Chondrocyte (in vitro differentiated cells): ENCODE data around the gene STXBP5. TPM values are rescaled to one million over a fixed set of nuclear protein-coding genes. Genes with fewer than 3 reads are reported as not detected.

Source experiments
- DNase-seq: peaks from one replicate; pipeline ENCODE4 v3.0.0; 2021; ENCODE audit warnings: mixed read lengths, low spot score
- H3K27ac Mint-ChIP-seq: one replicate; pipeline ENCODE4 v1.8.0; 2021; ENCODE audit warnings: mild to moderate bottlenecking, moderate library complexity, mixed read lengths; ENCODE audit not compliant: unreplicated experiment
- H3K27me3 Mint-ChIP-seq: 2 replicates; pipeline ENCODE4 v1.8.0; 2021; ENCODE audit warnings: low read depth, mixed read lengths
- H3K36me3 Mint-ChIP-seq: 2 replicates; pipeline ENCODE4 v1.8.0; 2021; ENCODE audit warnings: low read depth, mixed read lengths
- H3K4me1 Mint-ChIP-seq: 2 replicates; pipeline ENCODE4 v1.8.0; 2021; ENCODE audit warnings: low read depth, mild to moderate bottlenecking, mixed read lengths
- H3K4me3 Mint-ChIP-seq: one replicate; pipeline ENCODE4 v1.8.0; 2021; ENCODE audit warnings: mild to moderate bottlenecking, moderate library complexity, mixed read lengths; ENCODE audit not compliant: unreplicated experiment
- H3K9me3 Mint-ChIP-seq: 2 replicates; pipeline ENCODE4 v1.8.0; 2021; ENCODE audit warnings: low read depth, mixed read lengths
- CTCF ChIP-seq: fragments of 200-600 bp; sonication (generic); IDR thresholded peaks from 2 replicates; pipeline ENCODE4 v1.5.0; 2021; ENCODE audit warnings: antibody characterized with exemption, mild to moderate bottlenecking, moderate library complexity
- total RNA-seq: library from RNA; stranded (reverse); gene quantifications from 3 replicates; pipeline ENCODE4 v1.2.1, GENCODE V29; 2021

The STXBP5 gene
- total RNA-seq, 1 donor from 2014 or later: 30.8 TPM

- peaks cover 13% of the 10 kb centered on the region for H3K4me1 Mint-ChIP-seq
- peaks cover 13% of the 10 kb centered on the region for H3K36me3 Mint-ChIP-seq
- no peak overlapping the region for H3K4me3 Mint-ChIP-seq
- no peak for DNase-seq
- H3K9me3 Mint-ChIP-seq: no peaks in the 10 kb centered on the region
- H3K27ac Mint-ChIP-seq: peak overlapping the region; percentile 28
- TF ChIP-seq CTCF: no peak
- H3K27me3 Mint-ChIP-seq: no peaks in the 10 kb centered on the region
Observed at GRCh38 chr6:147279427-147279826, 75.2 kb downstream of the STXBP5 start.

- no peaks in the 10 kb centered on the region for H3K9me3 Mint-ChIP-seq
- DNase-seq: no peak
- H3K4me1 Mint-ChIP-seq: peaks cover 22% of the 10 kb centered on the region
- no peak for TF ChIP-seq CTCF
- peaks cover 11% of the 10 kb centered on the region for H3K36me3 Mint-ChIP-seq
- H3K27ac Mint-ChIP-seq: no peak overlapping the region
- no peak overlapping the region for H3K4me3 Mint-ChIP-seq
- H3K27me3 Mint-ChIP-seq: no peaks in the 10 kb centered on the region
Observed at GRCh38 chr6:147281895-147282565, 77.8 kb downstream of the STXBP5 start.

- H3K27me3 Mint-ChIP-seq: no peaks in the 10 kb centered on the region
- H3K27ac Mint-ChIP-seq: no peak overlapping the region
- no peak for DNase-seq
- H3K36me3 Mint-ChIP-seq: peaks cover 11% of the 10 kb centered on the region
- TF ChIP-seq CTCF: no peak
- H3K9me3 Mint-ChIP-seq: no peaks in the 10 kb centered on the region
- H3K4me3 Mint-ChIP-seq: no peak overlapping the region
- peaks cover 23% of the 10 kb centered on the region for H3K4me1 Mint-ChIP-seq
Observed at GRCh38 chr6:147282566-147282959, 78.3 kb downstream of the STXBP5 start.

GRCh38 chr6:147283460-147283859 lies 79.2 kb downstream of the STXBP5 start:
- H3K36me3 Mint-ChIP-seq: peaks cover 11% of the 10 kb centered on the region
- DNase-seq: no peak
- H3K4me3 Mint-ChIP-seq: no peak overlapping the region
- TF ChIP-seq CTCF: no peak
- peaks cover 32% of the 10 kb centered on the region for H3K4me1 Mint-ChIP-seq
- no peaks in the 10 kb centered on the region for H3K9me3 Mint-ChIP-seq
- H3K27me3 Mint-ChIP-seq: no peaks in the 10 kb centered on the region
- no peak overlapping the region for H3K27ac Mint-ChIP-seq

- Mint-ChIP-seq H3K27me3 (no peaks in the 10 kb centered on the region), H3K9me3 (no peaks in the 10 kb centered on the region), H3K27ac (peak overlapping the region; percentile 68), H3K4me1 (peaks cover 22% of the 10 kb centered on the region), H3K4me3 (no peak overlapping the region), H3K36me3 (peaks cover 3% of the 10 kb centered on the region)
- no peak for DNase-seq
- peak; percentile 86 for TF ChIP-seq CTCF
Observed at GRCh38 chr6:147285087-147285855, 81.1 kb downstream of the STXBP5 start.
